ENCODE measurements around the gene SARM1. TPM values are rescaled to one million over a fixed set of nuclear protein-coding genes. Genes with fewer than 3 reads are reported as not detected.
A peak's percentile ranks its signal among the peaks of the same experiment; 100 is the strongest.

Gene SARM1
- total and polyA plus RNA-seq, 2 of the 13 experiments (the other 11 are each of a cell fraction or from before 2014, with no cell fraction given): 0.73 to 0.86 TPM

- H3K36me3 ChIP-seq (replicated peaks in 1 of 2; ENCODE audit: control insufficient read depth in 1 of 2, insufficient read depth in 2 of 2, low read length in 2 of 2): peaks cover 25 to 74% of the 10 kb centered on the region in 2 experiments
- TF ChIP-seq ZNF790 (CRISPR knock-in tag; IDR thresholded peaks at IDR 0.05; ENCODE audit: borderline replicate concordance): no peak
- TF ChIP-seq CBFB (CRISPR knock-in tag; IDR thresholded peaks at IDR 0.05): no peak
- no peak for TF ChIP-seq ZNF546 (CRISPR knock-in tag; conservative IDR thresholded peaks at IDR 0.05)
- TF ChIP-seq PAF1 (CRISPR knock-in tag; IDR thresholded peaks at IDR 0.05): 0 out of 2 replicates have a peak, but pooled peaks have one; percentile 43
- intact Hi-C loops (cut with micrococcal nuclease; ENCODE audit: unreplicated experiment) (loop anchor here (5.0 kb wide), 1 partner anchor 117 kb away; no protein-coding TSS in a partner anchor), in situ Hi-C loops (cut with HindIII; ENCODE audit: extremely low pct_ligation_motif_present, low pct_unique_long_range_greater_than_20kb) (no loop called here)
- H3K27me3 ChIP-seq (ENCODE audit: control insufficient read depth in 1 of 2, insufficient read depth in 2 of 2, low read length in 2 of 2): no peaks in the 10 kb centered on the region
- WGBS (ENCODE audit: low lambda C conversion rate): no CpG with 5 or more reads among the region's 3 CpGs
- H2AFZ ChIP-seq (ENCODE audit: low read length): no peak overlapping the region
- no TSS peak for BruUV-seq (replicated peaks)
- H3K9ac ChIP-seq (ENCODE audit: insufficient read depth, low read depth, low read length): no peak overlapping the region
- H3K4me3 ChIP-seq (replicated peaks in 1 of 3; ENCODE audit: insufficient read depth in 1 of 3, low read depth in 2 of 3, low read length in 3 of 3): no peak overlapping the region
- CTCF ChIA-PET (ENCODE audit: low intra/inter-chr PET ratio, low total read pairs): no interaction called here
- H3K27ac ChIP-seq (ENCODE audit: extremely low read length, insufficient read depth, low read length): no peak overlapping the region
- no peaks in the 10 kb centered on the region for H4K20me1 ChIP-seq (ENCODE audit: insufficient read depth, low read length)
- no peak overlapping the region for H3K4me2 ChIP-seq (ENCODE audit: low read depth, low read length)
- no peaks in the 10 kb centered on the region for H3K9me3 ChIP-seq (ENCODE audit: low read length)
- FAIRE-seq (no peak), DNase-seq (ENCODE audit: low spot score) (no peak), ATAC-seq (no peak)
- no peaks in the 10 kb centered on the region for H3K79me2 ChIP-seq (ENCODE audit: insufficient read depth, low read length)
- peaks cover 26% of the 10 kb centered on the region for H3K4me1 ChIP-seq (ENCODE audit: insufficient read depth, low read length)
- POLR2A ChIA-PET: interaction anchor here (1.1 to 5.3 kb wide), 3 partner anchors 8 to 23 kb away, joined by 3 to 49 read pairs (median 30); partner anchors contain the start of genes POLDIP2, SARM1 and VTN
Observed at GRCh38 chr17:28348979-28349378, 22.5 kb upstream of the SARM1 start.

DNA sequence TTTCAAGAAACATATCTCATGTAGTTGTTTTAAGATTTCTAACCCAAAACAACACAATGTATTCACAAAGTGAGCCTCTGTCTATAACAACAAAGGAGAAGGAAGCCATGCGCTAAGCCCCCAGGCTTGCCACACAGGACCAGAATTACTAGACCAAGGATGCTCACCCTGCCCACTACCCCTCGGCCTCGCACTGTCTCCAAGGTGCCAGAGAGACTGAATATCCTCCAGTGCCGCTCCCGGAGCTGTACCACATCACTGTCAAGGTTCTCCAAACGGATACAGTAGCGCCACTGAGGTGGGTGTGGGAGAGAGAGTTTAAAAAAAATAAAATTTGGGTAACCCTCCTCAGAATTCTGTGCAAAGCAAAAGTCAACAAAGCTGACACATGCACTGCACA lies 21.2 kb upstream of the SARM1 start:
- H4K20me1 ChIP-seq (ENCODE audit: insufficient read depth, low read length): no peaks in the 10 kb centered on the region
- no peak for DNase-seq (ENCODE audit: low spot score)
- ATAC-seq: no peak
- no peak overlapping the region for H3K27ac ChIP-seq (ENCODE audit: extremely low read length, insufficient read depth, low read length)
- H3K79me2 ChIP-seq (ENCODE audit: insufficient read depth, low read length): peaks cover 4% of the 10 kb centered on the region
- H3K4me1 ChIP-seq (ENCODE audit: insufficient read depth, low read length): peaks cover 36% of the 10 kb centered on the region
- H3K4me2 ChIP-seq (ENCODE audit: low read depth, low read length): no peak overlapping the region
- no peak overlapping the region for H3K4me3 ChIP-seq (replicated peaks in 1 of 3; ENCODE audit: insufficient read depth in 1 of 3, low read depth in 2 of 3, low read length in 3 of 3)
- no peak overlapping the region for H3K9ac ChIP-seq (ENCODE audit: insufficient read depth, low read depth, low read length)
- CTCF ChIA-PET (ENCODE audit: low intra/inter-chr PET ratio, low total read pairs): no interaction called here
- BruUV-seq (replicated peaks): no TSS peak
- WGBS (ENCODE audit: low lambda C conversion rate): over 99% methylated on average over 7 of the region's 7 CpGs
- TF ChIP-seq FOSL2 (CRISPR knock-in tag; IDR thresholded peaks at IDR 0.05) (no peak), POLR2A (IDR thresholded peaks at IDR 0.05; ENCODE audit: insufficient read depth in 1 of 2, low read depth in 2 of 2, low read length in 2 of 2) (0 out of 4 replicates have a peak, but pooled peaks of 1 of the 2 experiments have one; percentile 23)
- H2AFZ ChIP-seq (ENCODE audit: low read length): no peak overlapping the region
- in situ Hi-C loops (cut with HindIII; ENCODE audit: extremely low pct_ligation_motif_present, low pct_unique_long_range_greater_than_20kb) (no loop called here), intact Hi-C loops (cut with micrococcal nuclease; ENCODE audit: unreplicated experiment) (no loop called here)
- H3K27me3 ChIP-seq (ENCODE audit: control insufficient read depth in 1 of 2, insufficient read depth in 2 of 2, low read length in 2 of 2): no peaks in the 10 kb centered on the region
- POLR2A ChIA-PET: interaction anchor here (1.1 to 1.4 kb wide), 2 partner anchors 20 to 21 kb away, joined by 3 to 4 read pairs; partner anchors contain the start of genes SARM1 and VTN
- FAIRE-seq: no peak
- H3K36me3 ChIP-seq (replicated peaks in 1 of 2; ENCODE audit: control insufficient read depth in 1 of 2, insufficient read depth in 2 of 2, low read length in 2 of 2): peaks cover 23 to 75% of the 10 kb centered on the region in 2 experiments
- H3K9me3 ChIP-seq (ENCODE audit: low read length): no peaks in the 10 kb centered on the region
